Measurements from ENCODE around the gene METTL16.

DNA sequence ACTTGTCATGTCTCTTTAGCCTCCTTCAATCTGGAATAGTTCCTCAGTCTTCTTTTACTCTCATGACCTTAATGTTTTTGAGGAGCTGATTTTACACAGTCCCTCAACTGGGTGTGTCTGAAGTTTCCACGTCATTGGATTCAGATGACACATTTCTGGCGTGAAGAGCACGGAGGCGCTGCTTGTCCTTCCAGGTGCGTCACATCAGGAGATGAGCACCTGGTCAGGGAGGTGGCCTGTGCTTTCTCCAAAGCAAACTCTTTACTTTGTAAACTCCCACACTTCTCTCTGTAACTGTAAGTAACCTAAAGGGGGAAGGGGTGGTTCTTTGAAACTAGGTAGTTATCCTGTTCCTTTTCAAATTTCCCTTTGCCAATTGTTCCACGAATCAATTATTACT lies 58.4 kb downstream of the METTL16 start:
- TF ChIP-seq, protein P1, sequence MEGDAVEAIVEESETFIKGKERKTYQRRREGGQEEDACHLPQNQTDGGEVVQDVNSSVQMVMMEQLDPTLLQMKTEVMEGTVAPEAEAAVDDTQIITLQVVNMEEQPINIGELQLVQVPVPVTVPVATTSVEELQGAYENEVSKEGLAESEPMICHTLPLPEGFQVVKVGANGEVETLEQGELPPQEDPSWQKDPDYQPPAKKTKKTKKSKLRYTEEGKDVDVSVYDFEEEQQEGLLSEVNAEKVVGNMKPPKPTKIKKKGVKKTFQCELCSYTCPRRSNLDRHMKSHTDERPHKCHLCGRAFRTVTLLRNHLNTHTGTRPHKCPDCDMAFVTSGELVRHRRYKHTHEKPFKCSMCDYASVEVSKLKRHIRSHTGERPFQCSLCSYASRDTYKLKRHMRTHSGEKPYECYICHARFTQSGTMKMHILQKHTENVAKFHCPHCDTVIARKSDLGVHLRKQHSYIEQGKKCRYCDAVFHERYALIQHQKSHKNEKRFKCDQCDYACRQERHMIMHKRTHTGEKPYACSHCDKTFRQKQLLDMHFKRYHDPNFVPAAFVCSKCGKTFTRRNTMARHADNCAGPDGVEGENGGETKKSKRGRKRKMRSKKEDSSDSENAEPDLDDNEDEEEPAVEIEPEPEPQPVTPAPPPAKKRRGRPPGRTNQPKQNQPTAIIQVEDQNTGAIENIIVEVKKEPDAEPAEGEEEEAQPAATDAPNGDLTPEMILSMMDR (IDR thresholded peaks at IDR 0.05) = no peak
- TF ChIP-seq POLR2A (IDR thresholded peaks at IDR 0.05) = no peak

Data from uterus (tissue), 2 donors.